Skeletal muscle satellite cell (primary cell): ENCODE measurements around the gene NTSR1.
A peak's percentile ranks its signal among the peaks of the same experiment; 100 is the strongest.

Source experiments
- H3K27me3 ChIP-seq: 2 replicates; pipeline ENCODE4 v1.7.0; 2013; ENCODE audit warnings: low read length; ENCODE audit not compliant: control insufficient read depth, insufficient read depth
- H3K36me3 ChIP-seq: 2 replicates; pipeline ENCODE4 v1.7.0; 2013; ENCODE audit warnings: mild to moderate bottlenecking, control low read depth, low read length; ENCODE audit not compliant: insufficient read depth
- H3K4me1 ChIP-seq: 2 replicates; pipeline ENCODE4 v1.7.0; 2013; ENCODE audit warnings: low read length; ENCODE audit not compliant: control insufficient read depth, insufficient read depth
- H3K4me2 ChIP-seq: 2 replicates; pipeline ENCODE4 v1.7.0; 2013; ENCODE audit warnings: mild to moderate bottlenecking, low read length
- H3K4me3 ChIP-seq: 2 replicates; pipeline ENCODE4 v1.7.0; 2013; ENCODE audit warnings: low read length
- H3K9ac ChIP-seq: 2 replicates; pipeline ENCODE4 v1.7.0; 2013; ENCODE audit warnings: mild to moderate bottlenecking, low read depth, low read length, moderate library complexity
- H3K9me3 ChIP-seq: replicated peaks from 2 replicates; pipeline ENCODE4 v1.7.0; 2013; ENCODE audit warnings: mild to moderate bottlenecking, control low read depth, low read length

NTSR1 gene

DNA sequence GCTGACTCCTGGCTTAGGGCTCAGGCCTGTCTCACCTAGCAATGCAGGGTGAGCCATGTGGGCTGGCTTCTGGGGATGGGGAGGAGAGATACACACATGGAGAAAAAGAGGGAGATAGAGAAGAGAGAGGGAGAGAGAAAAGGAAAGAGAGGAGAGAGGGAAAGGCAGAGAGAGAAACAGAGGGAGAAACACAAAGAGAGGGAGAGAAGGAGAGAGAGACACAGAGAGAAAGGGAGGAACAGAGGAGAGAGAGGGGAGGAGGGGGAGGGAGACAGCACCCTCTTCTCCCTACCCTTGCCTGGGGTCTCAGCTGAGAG lies 24.8 kb downstream of the NTSR1 start:
- H3K9me3 ChIP-seq: no peaks in the 10 kb centered on the region
- peaks cover 41% of the 10 kb centered on the region for H3K27me3 ChIP-seq
- peaks cover 5% of the 10 kb centered on the region for H3K4me1 ChIP-seq
- no peak overlapping the region for H3K4me3 ChIP-seq
- H3K36me3 ChIP-seq: no peaks in the 10 kb centered on the region
- no peak overlapping the region for H3K9ac ChIP-seq
- H3K4me2 ChIP-seq: no peak overlapping the region

DNA sequence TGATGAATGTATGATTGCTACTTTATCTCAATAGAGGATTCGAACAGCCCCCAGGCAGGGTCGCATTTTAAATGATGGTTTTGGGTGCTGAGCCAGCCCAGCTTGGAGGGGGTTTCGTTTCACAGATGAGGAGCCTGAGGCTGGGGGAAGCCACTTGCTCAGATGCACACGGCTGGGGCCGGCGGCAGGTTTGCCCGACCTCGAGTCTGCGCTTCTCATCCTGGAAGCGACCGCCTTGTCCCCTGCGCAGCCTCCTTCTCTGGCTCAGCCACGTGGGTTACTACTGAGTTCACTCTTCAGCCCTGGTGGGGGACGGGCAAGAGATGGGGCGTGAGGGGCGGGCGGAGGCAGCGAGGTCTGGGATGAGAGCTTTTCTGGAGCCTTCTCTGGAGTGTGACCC lies 25.3 kb downstream of the NTSR1 start:
- Histone ChIP-seq H3K27me3 (peaks cover 38% of the 10 kb centered on the region), H3K9ac (no peak overlapping the region), H3K4me2 (no peak overlapping the region)

DNA sequence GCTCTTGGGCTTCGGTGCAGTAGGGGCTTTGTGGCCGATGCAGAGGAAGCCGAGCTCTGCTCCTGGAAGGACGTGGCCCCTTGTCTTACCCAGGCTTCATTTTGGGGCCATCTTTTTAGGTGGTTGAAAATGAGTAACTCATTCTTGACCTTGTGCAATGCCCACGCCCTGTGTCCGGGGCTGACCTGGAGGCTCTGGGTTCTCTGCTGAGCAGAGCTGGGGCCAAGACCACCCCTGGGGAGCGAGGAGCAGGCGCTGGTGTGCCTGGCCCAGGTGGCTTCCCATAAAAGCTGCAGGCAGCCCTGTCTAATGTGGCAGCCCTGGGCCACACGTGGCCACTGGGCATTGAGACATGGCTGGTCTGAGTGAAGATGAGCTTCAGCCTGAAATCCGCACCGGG lies 25.7 kb downstream of the NTSR1 start:
- Histone ChIP-seq H3K4me2 (no peak overlapping the region), H3K27me3 (peaks cover 33% of the 10 kb centered on the region), H3K36me3 (no peaks in the 10 kb centered on the region), H3K9me3 (no peaks in the 10 kb centered on the region), H3K4me1 (peaks cover 9% of the 10 kb centered on the region), H3K9ac (no peak overlapping the region), H3K4me3 (no peak overlapping the region)

More for the DNA sequence above, 25.3 kb downstream of the NTSR1 start:
- Histone ChIP-seq H3K4me1 (peaks cover 5% of the 10 kb centered on the region), H3K4me3 (no peak overlapping the region), H3K9me3 (no peaks in the 10 kb centered on the region), H3K36me3 (no peaks in the 10 kb centered on the region)

DNA sequence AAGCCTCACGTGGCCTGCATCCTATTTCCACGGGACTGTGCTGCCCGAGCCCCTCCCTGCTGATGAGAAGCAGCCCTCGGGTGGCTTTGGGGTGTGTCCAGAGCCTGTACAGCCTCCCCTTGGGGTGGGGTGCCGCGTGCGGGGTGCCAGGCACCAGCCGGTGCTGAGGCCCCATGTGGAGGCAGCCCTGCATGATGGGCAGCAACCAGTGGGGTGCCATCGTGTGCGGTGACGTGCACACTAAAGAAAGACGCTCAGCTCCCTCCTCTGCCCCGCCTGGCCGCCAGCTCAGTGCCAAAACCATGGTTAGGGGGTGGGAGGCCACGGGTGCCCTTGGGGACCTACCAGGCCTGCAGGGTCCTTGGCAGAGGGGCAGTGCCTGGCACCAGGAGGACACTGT lies 26.2 kb downstream of the NTSR1 start:
- Histone ChIP-seq H3K4me3 (no peak overlapping the region), H3K9ac (no peak overlapping the region), H3K36me3 (no peaks in the 10 kb centered on the region), H3K4me1 (peaks cover 15% of the 10 kb centered on the region), H3K4me2 (no peak overlapping the region), H3K9me3 (no peaks in the 10 kb centered on the region), H3K27me3 (peaks cover 31% of the 10 kb centered on the region)

DNA sequence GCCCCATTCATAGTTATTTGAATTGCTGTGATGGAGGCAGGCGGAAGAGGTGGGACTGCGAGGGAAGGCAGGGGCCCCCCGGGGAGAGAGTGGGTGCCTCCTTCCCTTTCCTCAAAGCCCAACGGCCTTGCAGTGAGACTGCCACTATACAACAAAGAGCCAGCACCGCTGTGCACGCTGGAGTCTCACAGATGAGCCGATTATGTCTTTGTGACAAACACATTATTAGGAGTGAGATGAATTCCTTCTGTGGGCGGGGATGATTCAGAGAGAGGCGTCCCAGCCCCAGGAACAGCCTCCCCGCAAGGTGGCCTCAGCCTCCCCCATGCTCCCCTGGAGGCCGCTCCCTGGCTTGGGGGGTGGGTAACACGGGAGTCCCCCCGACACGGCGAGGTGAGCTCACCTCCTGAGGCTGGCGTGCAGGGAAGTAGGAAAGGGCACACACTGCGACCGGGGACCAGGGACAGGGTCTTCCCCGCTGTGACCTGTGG lies 26.7 kb downstream of the NTSR1 start:
- H3K9ac ChIP-seq: no peak overlapping the region
- no peaks in the 10 kb centered on the region for H3K36me3 ChIP-seq
- H3K4me2 ChIP-seq: no peak overlapping the region
- H3K4me3 ChIP-seq: no peak overlapping the region
- peaks cover 26% of the 10 kb centered on the region for H3K27me3 ChIP-seq
- peaks cover 18% of the 10 kb centered on the region for H3K4me1 ChIP-seq
- no peaks in the 10 kb centered on the region for H3K9me3 ChIP-seq

DNA sequence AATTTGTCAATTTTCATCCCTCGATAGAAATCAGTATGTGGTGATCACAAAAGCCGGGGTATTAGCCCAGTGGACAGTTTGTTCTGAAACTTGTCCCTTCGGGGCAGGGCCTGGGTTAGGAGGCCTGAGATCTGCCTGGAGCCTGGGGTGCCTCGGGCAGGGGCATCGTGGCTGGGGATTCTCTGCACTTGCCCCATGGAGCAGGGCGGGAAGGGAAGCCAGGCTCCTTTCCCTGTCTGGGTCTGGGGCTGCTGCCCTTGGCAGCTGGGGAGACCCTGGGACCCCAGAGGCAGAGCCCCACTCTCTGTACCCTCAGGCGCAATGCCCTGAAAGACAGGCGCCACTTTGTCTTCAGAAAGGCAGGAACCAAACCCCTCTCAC lies 27.4 kb downstream of the NTSR1 start:
- Histone ChIP-seq H3K9me3 (no peaks in the 10 kb centered on the region), H3K4me2 (no peak overlapping the region), H3K9ac (no peak overlapping the region), H3K36me3 (no peaks in the 10 kb centered on the region), H3K4me1 (peaks cover 25% of the 10 kb centered on the region), H3K27me3 (peaks cover 22% of the 10 kb centered on the region), H3K4me3 (no peak overlapping the region)

DNA sequence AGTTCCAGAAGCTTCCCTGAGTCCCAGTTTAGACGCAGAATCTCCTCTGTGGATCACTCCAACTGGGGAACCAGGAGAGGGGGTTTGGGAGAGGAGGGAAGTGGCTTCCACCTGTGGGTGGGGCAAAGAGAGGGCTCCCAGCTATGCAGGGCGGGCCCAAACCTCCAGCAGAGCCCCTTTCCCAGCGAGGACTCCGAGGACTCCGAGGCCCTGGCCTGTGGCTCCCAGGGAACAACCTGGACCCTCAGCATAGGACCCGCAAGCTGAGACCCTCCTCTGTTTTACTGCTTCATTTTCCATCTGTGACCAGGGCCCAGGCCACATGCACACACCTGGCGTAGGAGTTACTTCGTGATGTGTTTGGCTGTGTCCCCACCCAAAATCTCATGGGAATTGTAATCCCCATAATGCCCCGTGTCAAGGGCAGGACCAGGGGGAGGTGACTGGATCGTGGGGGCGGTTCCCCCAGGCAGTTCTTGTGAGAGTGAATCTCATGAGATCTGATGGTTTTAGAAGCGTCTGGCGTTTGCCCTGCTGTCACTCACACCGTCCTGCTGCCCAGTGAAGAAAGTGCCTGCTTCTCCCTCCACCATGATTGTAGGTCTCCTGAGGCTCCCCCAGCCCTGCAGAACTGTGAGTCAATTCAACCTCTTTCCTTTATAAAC lies 27.9 kb downstream of the NTSR1 start:
- peaks cover 29% of the 10 kb centered on the region for H3K4me1 ChIP-seq

DNA sequence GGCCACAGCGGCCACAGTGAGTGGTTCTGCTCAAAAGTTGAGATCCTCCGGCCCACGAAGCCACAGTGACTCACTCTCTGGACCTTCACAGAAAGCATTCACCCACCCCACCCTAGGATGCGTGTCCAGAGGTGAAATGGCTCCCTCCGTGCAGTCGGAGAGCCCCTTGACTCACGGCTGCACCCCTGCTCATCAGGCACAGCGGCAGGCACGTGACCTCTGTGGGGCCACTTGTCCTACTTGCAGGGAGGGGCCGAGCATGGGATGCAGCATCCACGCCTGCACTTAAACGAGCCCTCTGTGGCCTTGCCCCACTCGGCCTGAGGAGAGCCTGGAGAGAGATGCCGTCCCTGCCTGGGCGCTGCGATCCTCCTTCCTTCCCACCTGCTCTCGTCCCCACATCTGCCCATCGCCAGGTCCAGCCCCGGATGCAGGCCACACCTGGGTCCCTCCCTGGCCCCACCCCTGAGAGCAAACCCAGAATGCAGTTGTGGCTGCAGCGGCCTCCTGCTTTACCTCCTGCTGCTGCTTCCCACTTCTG lies 28.7 kb downstream of the NTSR1 start:
- peaks cover 29% of the 10 kb centered on the region for H3K4me1 ChIP-seq
- H3K9ac ChIP-seq: no peak overlapping the region
- H3K36me3 ChIP-seq: no peaks in the 10 kb centered on the region
- H3K4me2 ChIP-seq: no peak overlapping the region
- no peak overlapping the region for H3K4me3 ChIP-seq
- peaks cover 17% of the 10 kb centered on the region for H3K27me3 ChIP-seq
- no peaks in the 10 kb centered on the region for H3K9me3 ChIP-seq

More for the DNA sequence above, 27.9 kb downstream of the NTSR1 start:
- H3K36me3 ChIP-seq: no peaks in the 10 kb centered on the region
- H3K4me2 ChIP-seq: no peak overlapping the region
- no peak overlapping the region for H3K4me3 ChIP-seq
- H3K9ac ChIP-seq: no peak overlapping the region
- H3K9me3 ChIP-seq: no peaks in the 10 kb centered on the region
- peaks cover 22% of the 10 kb centered on the region for H3K27me3 ChIP-seq

DNA sequence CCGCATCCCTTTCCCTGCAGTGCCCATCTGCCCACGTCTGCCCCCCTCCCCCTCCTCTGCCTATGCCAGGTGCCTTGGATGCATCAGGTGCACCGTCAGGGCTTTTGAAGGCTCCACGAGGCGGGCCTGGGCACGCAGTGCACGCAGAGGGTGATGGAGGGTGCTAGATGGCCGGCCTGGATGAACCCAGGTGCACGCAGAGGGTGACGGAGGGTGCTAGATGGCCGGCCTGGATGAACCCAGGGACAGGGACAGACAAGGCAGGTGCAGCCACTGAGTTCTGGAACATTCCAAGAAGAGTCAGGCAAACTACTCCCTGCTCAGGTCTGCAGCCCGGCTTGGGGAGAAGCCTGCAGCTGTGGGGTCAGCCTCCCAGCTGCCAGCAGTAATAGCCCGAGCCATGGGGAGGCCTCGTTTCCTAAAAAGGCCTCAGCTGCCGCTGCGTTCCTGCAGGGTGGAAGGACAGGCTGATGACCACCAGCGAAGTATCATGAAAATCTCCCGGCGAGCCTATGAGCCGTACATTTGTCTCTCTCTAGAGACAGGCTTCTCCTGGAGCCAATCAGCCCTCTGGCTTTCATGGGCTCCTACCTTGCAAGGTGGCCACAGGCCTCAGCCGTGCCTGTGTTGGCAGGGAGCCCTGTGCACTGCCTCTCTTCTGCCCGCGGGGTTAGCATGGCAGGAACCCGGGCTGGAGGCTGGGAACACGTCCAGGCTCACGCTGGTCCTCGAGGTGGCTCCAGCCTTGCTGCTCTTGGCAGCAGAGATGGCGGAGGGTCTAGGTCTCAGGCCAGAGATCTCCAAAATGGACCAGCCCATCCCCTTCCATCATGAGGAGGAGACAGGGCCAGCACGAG lies 29.6 kb downstream of the NTSR1 start:
- Histone ChIP-seq H3K9ac (no peak overlapping the region), H3K4me2 (no peak overlapping the region), H3K36me3 (no peaks in the 10 kb centered on the region), H3K4me3 (no peak overlapping the region), H3K9me3 (no peaks in the 10 kb centered on the region), H3K4me1 (peaks cover 29% of the 10 kb centered on the region), H3K27me3 (peaks cover 11% of the 10 kb centered on the region)

DNA sequence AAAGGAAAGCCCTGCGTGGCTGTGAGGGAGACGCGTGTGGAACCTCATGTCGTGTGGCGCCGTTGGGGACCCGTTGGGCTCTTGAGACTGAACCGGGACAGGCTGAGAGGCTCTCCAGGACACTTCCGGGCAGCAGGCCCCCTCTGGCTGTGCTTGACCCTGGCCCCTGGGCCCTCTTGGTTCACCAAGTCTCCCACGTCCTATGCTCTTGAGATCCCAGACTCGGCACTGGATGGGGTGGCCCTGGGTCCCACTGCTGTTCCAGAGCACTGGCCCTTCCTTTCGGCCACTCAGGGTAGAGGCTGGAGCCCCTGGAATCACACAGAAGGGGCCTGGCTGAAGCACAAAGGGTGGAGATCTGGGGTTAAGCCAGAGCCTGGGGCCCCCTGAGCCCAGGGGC lies 30.4 kb downstream of the NTSR1 start:
- H3K27me3 ChIP-seq: peaks cover 3% of the 10 kb centered on the region
- no peak overlapping the region for H3K9ac ChIP-seq
- no peaks in the 10 kb centered on the region for H3K9me3 ChIP-seq
- H3K4me1 ChIP-seq: peaks cover 29% of the 10 kb centered on the region
- peak overlapping the region; percentile 63 for H3K4me3 ChIP-seq
- H3K4me2 ChIP-seq: peak overlapping the region; percentile 80
- no peaks in the 10 kb centered on the region for H3K36me3 ChIP-seq

DNA sequence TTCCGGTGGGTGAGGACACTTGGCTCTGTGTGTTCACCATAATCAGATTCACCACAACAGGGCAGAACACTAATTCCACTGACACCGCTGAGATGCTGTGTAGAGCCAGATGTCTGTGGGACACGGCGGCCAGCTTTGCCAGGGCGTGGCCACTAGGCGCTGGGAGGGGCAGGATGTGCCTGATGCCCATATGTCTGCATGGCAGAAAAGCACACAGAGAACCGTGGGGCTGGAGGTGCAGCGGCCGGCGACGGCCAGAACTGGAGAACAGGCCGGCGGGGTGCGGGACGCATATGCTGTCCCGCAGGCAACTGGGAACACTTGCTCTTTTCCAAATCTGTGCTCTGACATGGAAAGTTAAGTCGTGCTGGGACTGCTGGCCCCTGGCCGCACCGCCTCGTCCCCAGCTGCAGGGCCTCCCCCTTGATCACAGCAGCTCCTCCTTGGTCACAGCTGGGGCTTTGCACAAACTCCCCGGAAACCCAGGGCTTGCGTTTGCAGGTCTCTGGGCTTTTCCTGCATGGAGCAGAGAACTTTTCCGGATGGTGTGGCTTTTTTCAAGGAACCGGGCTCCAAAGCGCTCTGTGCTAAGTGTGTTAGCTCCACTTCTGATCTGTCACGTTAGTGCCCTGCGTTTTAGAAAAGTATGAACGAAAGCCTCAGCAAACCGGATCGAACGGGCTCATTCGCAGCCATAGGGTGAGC lies 31.1 kb downstream of the NTSR1 start:
- no peaks in the 10 kb centered on the region for H3K9me3 ChIP-seq
- H3K4me3 ChIP-seq: peak overlapping the region; percentile 63
- peak overlapping the region; percentile 80 for H3K4me2 ChIP-seq
- peak overlapping the region; percentile 73 for H3K9ac ChIP-seq
- H3K27me3 ChIP-seq: peaks cover under 1% of the 10 kb centered on the region
- H3K4me1 ChIP-seq: peaks cover 29% of the 10 kb centered on the region
- no peaks in the 10 kb centered on the region for H3K36me3 ChIP-seq
